Right lobe of liver (tissue), 6 donors: Measurements from ENCODE around the gene GSDME. TPM values are rescaled to one million over a fixed set of nuclear protein-coding genes. Genes with fewer than 3 reads are reported as not detected.

Experiments
- ATAC-seq, 4 donors: fragments of 200-7000 bp; cut with Tn5 transposase; one replicate each; pipeline ENCODE4 v1.9.1; 2020; ENCODE audit warnings: mild to moderate bottlenecking in 4 of 4, moderate library complexity in 4 of 4
- DNase-seq, 3 donors: peaks; one replicate each; pipeline ENCODE4 v3.0.0-alpha.2; 2020
- H3K27ac ChIP-seq, 3 donors: fragments of 200-600 bp; one replicate each; pipeline ENCODE4 v1.8.0; 2022
- H3K27me3 ChIP-seq, 2 donors: fragments of 200-600 bp; one replicate each; pipeline ENCODE4 v1.8.0; 2022
- H3K36me3 ChIP-seq, 4 donors: fragments of 200-600 bp; sonication (generic) in 1 of 4; one replicate each; pipeline versions ENCODE4 v1.5.1 to v1.8.0; 2017 to 2022; ENCODE audit warnings: control low read depth in 1 of 4
- H3K4me1 ChIP-seq, 4 donors: fragments of 200-600 bp; sonication (generic) in 1 of 4; one replicate each; pipeline versions ENCODE4 v1.5.1 to v1.8.0; 2017 to 2022; ENCODE audit warnings: control low read depth in 1 of 4
- H3K4me3 ChIP-seq, 3 donors: fragments of 200-600 bp; one replicate each; pipeline ENCODE4 v1.8.0; 2022
- H3K9me3 ChIP-seq, 4 donors: fragments of 200-600 bp; sonication (generic) in 1 of 4; one replicate each; pipeline versions ENCODE4 v1.5.1 to v1.8.0; 2017 to 2022; ENCODE audit warnings: control low read depth in 1 of 4
- CTCF ChIP-seq, 4 donors: fragments of 200-600 bp in 3 of 4; fragments of 450-650 bp in 1 of 4; IDR thresholded peaks; one replicate each; pipeline versions ENCODE4 v1.5.1 to v1.8.0; 2016 to 2022; ENCODE audit warnings: antibody characterized with exemption in 4 of 4, mild to moderate bottlenecking in 2 of 4
- POLR2A ChIP-seq: fragments of 450-650 bp; IDR thresholded peaks from one replicate; pipeline ENCODE4 v1.6.1; 2017; ENCODE audit warnings: antibody characterized with exemption, mild to moderate bottlenecking
- WGBS: methylation state at CpG from one replicate; pipeline ENCODE4 v1.1.6; 2018; ENCODE audit warnings: low coverage, low lambda C conversion rate; ENCODE audit not compliant: insufficient coverage; ENCODE audit errors: missing lambda C conversion rate; 5-methylcytosine and 5-hydroxymethylcytosine counted together
- intact Hi-C, 2 donors: fragments of 100-400 bp; cut with DNase I; formaldehyde crosslinking; loops; one replicate each; pipeline versions ENCODE4 v1.11.2 to v1.14.1; 2022
- long read RNA-seq: library from polyadenylated mRNA; unstranded; transcript quantifications from one replicate; pipeline ENCODE4 v2.0.0, GENCODE V29; 2019
- total RNA-seq, 6 experiments: library from RNA; depleted of rRNA in 2 of 6; stranded (reverse); fragments of >200 nt in 2 of 6; fragmentation: NEBNext Ultra II Directional in 3 of 6; extraction: Animal tissue kit (Norgen Biotek cat#: 25700) in 3 of 6; gene quantifications; one replicate each; pipeline versions ENCODE4 v1.1.0 to v1.2.4, GENCODE V29; 2016 to 2023
- donor health status: DM: no; HTN: yes; CAD: no.
- donor health status: DM: no; HTN: no; CAD: no.
- donor health status: DM: no; HTN: no; CAD: no.
- donor health status: DM: no; HTN: yes; CAD: no.
- donor health status: DM: no; HTN: yes; CAD: no.

Gene GSDME
- 10 to 100 TPM in 1 of 6 experiments, 1 to 10 TPM in 5; 3.1 to 10.2 (median 5.8) TPM for total RNA-seq
- long read RNA-seq, partial matches to known transcripts: 0 of 2 reads
- long read RNA-seq, other reads (novel, unspliced or antisense): 1 of 2 reads

GRCh38 chr7:24757353-24758275 lies at the start of gene GSDME:
TSS of gene GSDME (minus strand) at chr7:24757464. CDS start at chr7:24749774, 7,690 bp downstream.
- Histone ChIP-seq H3K4me1 (peaks cover 0 to 6% (median 0%) of the 10 kb centered on the region in 4 donors), H3K4me3 (peak within 1 kb of the TSS; percentile 79 to 86 (median 84)), H3K27me3 (no peaks in the 10 kb centered on the region), H3K27ac (peak within 1 kb of the TSS; percentile 69 to 79 (median 73)), H3K9me3 (no peaks in the 10 kb centered on the region), H3K36me3 (no peaks in the 10 kb centered on the region)
- ATAC-seq (peak; percentile 94 to 98 (median 96)), DNase-seq (peak; percentile 85 to 88 (median 86))
- intact Hi-C loops: no loop called here
- TF ChIP-seq POLR2A (peak; percentile 68), CTCF (IDR thresholded peaks at IDR 0.05) (peak in 1 of 4 donors; percentile 8)
- 25% methylated on average over 7 of the region's 81 CpGs for WGBS

GRCh38 chr7:24802300-24802699 lies 45.0 kb upstream of the GSDME start:
- Histone ChIP-seq H3K4me1 (no peaks in the 10 kb centered on the region), H3K9me3 (no peaks in the 10 kb centered on the region), H3K27me3 (no peaks in the 10 kb centered on the region), H3K4me3 (no peak overlapping the region), H3K36me3 (no peaks in the 10 kb centered on the region), H3K27ac (no peak overlapping the region)
- no peak for DNase-seq
- ATAC-seq: no peak
- 89% methylated on average over 5 of the region's 5 CpGs for WGBS
- intact Hi-C loops: no loop called here
- TF ChIP-seq POLR2A (no peak), CTCF (IDR thresholded peaks at IDR 0.05) (no peak)

GRCh38 chr7:24801883-24802282 lies 44.6 kb upstream of the GSDME start:
- ATAC-seq (no peak), DNase-seq (no peak)
- TF ChIP-seq POLR2A: no peak
- TF ChIP-seq CTCF (IDR thresholded peaks at IDR 0.05): no peak
- Histone ChIP-seq H3K27ac (no peak overlapping the region), H3K36me3 (no peaks in the 10 kb centered on the region), H3K9me3 (no peaks in the 10 kb centered on the region), H3K27me3 (no peaks in the 10 kb centered on the region), H3K4me1 (no peaks in the 10 kb centered on the region), H3K4me3 (no peak overlapping the region)
- WGBS: 89% methylated on average over 2 of the region's 2 CpGs
- intact Hi-C loops: no loop called here

- no peak for DNase-seq
- Histone ChIP-seq H3K36me3 (no peaks in the 10 kb centered on the region), H3K27me3 (no peaks in the 10 kb centered on the region), H3K9me3 (no peaks in the 10 kb centered on the region), H3K4me1 (no peaks in the 10 kb centered on the region), H3K4me3 (no peak overlapping the region), H3K27ac (no peak overlapping the region)
- WGBS: 95% methylated on average over 9 of the region's 9 CpGs
- TF ChIP-seq POLR2A (no peak), CTCF (IDR thresholded peaks at IDR 0.05) (no peak)
- intact Hi-C loops: no loop called here
- no peak for ATAC-seq
Measured at GRCh38 chr7:24800667-24801066, 43.4 kb upstream of the GSDME start.
